ENCODE data around the gene ACTR2.

- TF ChIP-seq CTCF (IDR thresholded peaks at IDR 0.05; ENCODE audit: poor library complexity) (no peak), EZH2 (IDR thresholded peaks at IDR 0.05; ENCODE audit: borderline replicate concordance) (no peak), EZH2phosphoT487 (IDR thresholded peaks at IDR 0.05; ENCODE audit: low read depth, severe bottlenecking, unreplicated experiment) (no peak)
Observed at GRCh38 chr2:65300761-65301711, 73.4 kb downstream of the ACTR2 start.
